ENCODE results near the gene PDX1. TPM values are rescaled to one million over a fixed set of nuclear protein-coding genes. Genes with fewer than 3 reads are reported as not detected.

Gene PDX1
- total RNA-seq, 4 donors from 2014 or later, result not detected

- peak overlapping the region in 3 of 4 donors; percentile 31 to 55 (median 52) for H3K4me3 ChIP-seq
- peaks cover 0 to 1% (median 0%) of the 10 kb centered on the region in 4 donors for H3K9me3 ChIP-seq
- no peak overlapping the region for H3K27ac ChIP-seq
- no peak for TF ChIP-seq POLR2A (IDR thresholded peaks at IDR 0.05)
- no peak for TF ChIP-seq CTCF (IDR thresholded peaks at IDR 0.05)
- H3K4me1 ChIP-seq, result peaks cover 0 to 48% (median 10%) of the 10 kb centered on the region in 4 donors
- peak in 2 of 3 donors; percentile 65 to 68 for DNase-seq
- H3K36me3 ChIP-seq, result no peaks in the 10 kb centered on the region
- H3K27me3 ChIP-seq, result peaks cover 0 to 92% of the 10 kb centered on the region in 2 donors
Observed at GRCh38 chr13:27919659-27919933, 204 bp upstream of the PDX1 start.

- peaks cover 0 to 50% (median 10%) of the 10 kb centered on the region in 4 donors for H3K4me1 ChIP-seq
- peak in 1 of 3 donors; percentile 56 for DNase-seq
- TF ChIP-seq POLR2A (IDR thresholded peaks at IDR 0.05) (no peak), CTCF (IDR thresholded peaks at IDR 0.05) (no peak)
- H3K27me3 ChIP-seq, result peaks cover 0 to 89% of the 10 kb centered on the region in 2 donors
- H3K4me3 ChIP-seq, result peak overlapping the region; percentile 9 to 55 (median 45)
- H3K9me3 ChIP-seq, result peaks cover 0 to 5% (median 0%) of the 10 kb centered on the region in 4 donors
- no peak overlapping the region for H3K27ac ChIP-seq
- H3K36me3 ChIP-seq, result no peaks in the 10 kb centered on the region
Observed at GRCh38 chr13:27920677-27921420, 1.0 kb downstream of the PDX1 start.

- H3K9me3 ChIP-seq, result peaks cover 0 to 5% (median 0%) of the 10 kb centered on the region in 4 donors
- H3K27ac ChIP-seq, result no peak overlapping the region
- TF ChIP-seq CTCF (IDR thresholded peaks at IDR 0.05), result no peak
- TF ChIP-seq POLR2A (IDR thresholded peaks at IDR 0.05), result no peak
- peaks cover 0 to 50% (median 10%) of the 10 kb centered on the region in 4 donors for H3K4me1 ChIP-seq
- DNase-seq, result no peak
- peaks cover 0 to 82% of the 10 kb centered on the region in 2 donors for H3K27me3 ChIP-seq
- H3K36me3 ChIP-seq, result no peaks in the 10 kb centered on the region
- H3K4me3 ChIP-seq, result peak overlapping the region; percentile 9 to 55 (median 45)
Observed at GRCh38 chr13:27921421-27921960, 1.7 kb downstream of the PDX1 start.

- peak overlapping the region in 1 of 4 donors; percentile 38 for H3K4me3 ChIP-seq
- no peak for DNase-seq
- H3K9me3 ChIP-seq, result peaks cover 0 to 5% (median 0%) of the 10 kb centered on the region in 4 donors
- no peaks in the 10 kb centered on the region for H3K36me3 ChIP-seq
- H3K27me3 ChIP-seq, result peaks cover 0 to 76% of the 10 kb centered on the region in 2 donors
- no peak for TF ChIP-seq POLR2A (IDR thresholded peaks at IDR 0.05)
- TF ChIP-seq CTCF (IDR thresholded peaks at IDR 0.05), result no peak
- H3K27ac ChIP-seq, result no peak overlapping the region
- peaks cover 0 to 46% (median 11%) of the 10 kb centered on the region in 4 donors for H3K4me1 ChIP-seq
Observed at GRCh38 chr13:27921961-27922882, 2.4 kb downstream of the PDX1 start.

GRCh38 chr13:27922883-27923612 is 3.2 kb downstream of the PDX1 start:
- TF ChIP-seq CTCF (IDR thresholded peaks at IDR 0.05) (no peak), POLR2A (IDR thresholded peaks at IDR 0.05) (no peak)
- Histone ChIP-seq H3K4me1 (peaks cover 0 to 38% (median 9%) of the 10 kb centered on the region in 4 donors), H3K27ac (no peak overlapping the region), H3K36me3 (no peaks in the 10 kb centered on the region), H3K27me3 (peaks cover 4 to 75% of the 10 kb centered on the region in 2 donors), H3K9me3 (peaks cover 0 to 5% (median 0%) of the 10 kb centered on the region in 4 donors), H3K4me3 (no peak overlapping the region)
- no peak for DNase-seq
